Progenitor cell of endocrine pancreas (in vitro differentiated cells): ENCODE measurements around the gene COG5. TPM values are rescaled to one million over a fixed set of nuclear protein-coding genes. Genes with fewer than 3 reads are reported as not detected.
A peak's percentile ranks its signal among the peaks of the same experiment; 100 is the strongest.
"Not testable (repeated sequence)": the region's sequence is repeated elsewhere in the genome, so short reads cannot be mapped to it uniquely, and the experiment has no call there.

Experiments used
- DNase-seq: peaks from one replicate; pipeline ENCODE4 v3.0.0; 2021; ENCODE audit warnings: low spot score; ENCODE audit not compliant: unreplicated experiment
- H3K27ac Mint-ChIP-seq: 2 replicates; pipeline ENCODE4 v1.8.0; 2021; ENCODE audit warnings: mild to moderate bottlenecking, moderate library complexity, mixed read lengths
- H3K27me3 Mint-ChIP-seq: 2 replicates; pipeline ENCODE4 v1.8.0; 2021; ENCODE audit warnings: mixed read lengths
- H3K36me3 Mint-ChIP-seq: 2 replicates; pipeline ENCODE4 v1.8.0; 2022; ENCODE audit warnings: mixed read lengths; ENCODE audit not compliant: insufficient read depth
- H3K4me1 Mint-ChIP-seq: 2 replicates; pipeline ENCODE4 v1.8.0; 2021; ENCODE audit warnings: low read depth, mixed read lengths
- H3K4me3 Mint-ChIP-seq: 2 replicates; pipeline ENCODE4 v1.8.0; 2021; ENCODE audit warnings: low read depth, mild to moderate bottlenecking, moderate library complexity, mixed read lengths
- H3K9me3 Mint-ChIP-seq: 2 replicates; pipeline ENCODE4 v1.8.0; 2021; ENCODE audit warnings: low read depth, mixed read lengths
- total RNA-seq: library from RNA; stranded (reverse); gene quantifications from 2 replicates; pipeline ENCODE4 v1.2.1, GENCODE V29; 2021
- TF ChIP-seq, protein P1 (sequence below): fragments of 200-600 bp; sonication (generic); IDR thresholded peaks from one replicate; pipeline ENCODE4 v1.5.0; 2021; ENCODE audit warnings: antibody characterized with exemption, mild to moderate bottlenecking; ENCODE audit not compliant: unreplicated experiment

COG5 gene
- total RNA-seq, 1 donor from 2014 or later, result 49.0 TPM

DNA sequence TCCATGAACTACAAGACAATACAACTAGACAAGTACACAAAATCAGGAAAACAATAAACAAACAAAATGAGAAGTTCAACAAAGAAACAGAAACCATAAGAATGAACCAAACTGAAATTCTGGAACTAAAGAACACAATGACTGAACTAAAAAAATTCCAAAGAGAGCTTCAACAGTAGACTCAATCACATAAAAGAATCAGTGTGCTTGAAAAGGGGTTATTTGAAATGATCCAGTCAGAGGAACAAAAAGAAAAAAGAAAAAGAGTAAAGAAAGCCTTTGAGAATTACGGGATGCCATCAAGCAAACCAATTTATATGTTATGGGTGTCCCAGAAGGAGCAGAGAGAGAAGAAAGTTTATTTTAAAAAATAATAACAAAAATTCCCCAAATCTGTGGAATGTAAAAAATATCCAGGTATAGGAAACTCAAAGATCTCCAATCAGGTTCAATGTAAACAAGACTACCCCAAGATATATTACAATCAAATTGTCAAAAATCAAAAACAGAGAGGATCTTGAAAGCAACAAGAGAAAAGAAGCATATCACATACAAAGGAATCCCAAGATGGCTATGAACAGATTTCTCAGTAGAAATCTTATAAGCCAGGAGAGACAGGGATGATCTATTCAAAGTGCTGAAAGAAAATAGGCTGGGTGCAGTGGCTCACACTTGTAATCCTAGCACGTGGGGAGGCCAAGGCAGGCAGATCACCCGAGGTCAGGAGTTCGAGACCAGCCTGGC is 18.7 kb downstream of the COG5 start:
- H3K27me3 Mint-ChIP-seq, result no peaks in the 10 kb centered on the region
- H3K27ac Mint-ChIP-seq, result no peak overlapping the region
- DNase-seq, result no peak
- H3K36me3 Mint-ChIP-seq, result peaks cover 39% of the 10 kb centered on the region
- peaks cover 2% of the 10 kb centered on the region for H3K4me1 Mint-ChIP-seq
- H3K9me3 Mint-ChIP-seq, result peaks cover 20% of the 10 kb centered on the region
- no peak overlapping the region for H3K4me3 Mint-ChIP-seq
- TF ChIP-seq, protein P1, sequence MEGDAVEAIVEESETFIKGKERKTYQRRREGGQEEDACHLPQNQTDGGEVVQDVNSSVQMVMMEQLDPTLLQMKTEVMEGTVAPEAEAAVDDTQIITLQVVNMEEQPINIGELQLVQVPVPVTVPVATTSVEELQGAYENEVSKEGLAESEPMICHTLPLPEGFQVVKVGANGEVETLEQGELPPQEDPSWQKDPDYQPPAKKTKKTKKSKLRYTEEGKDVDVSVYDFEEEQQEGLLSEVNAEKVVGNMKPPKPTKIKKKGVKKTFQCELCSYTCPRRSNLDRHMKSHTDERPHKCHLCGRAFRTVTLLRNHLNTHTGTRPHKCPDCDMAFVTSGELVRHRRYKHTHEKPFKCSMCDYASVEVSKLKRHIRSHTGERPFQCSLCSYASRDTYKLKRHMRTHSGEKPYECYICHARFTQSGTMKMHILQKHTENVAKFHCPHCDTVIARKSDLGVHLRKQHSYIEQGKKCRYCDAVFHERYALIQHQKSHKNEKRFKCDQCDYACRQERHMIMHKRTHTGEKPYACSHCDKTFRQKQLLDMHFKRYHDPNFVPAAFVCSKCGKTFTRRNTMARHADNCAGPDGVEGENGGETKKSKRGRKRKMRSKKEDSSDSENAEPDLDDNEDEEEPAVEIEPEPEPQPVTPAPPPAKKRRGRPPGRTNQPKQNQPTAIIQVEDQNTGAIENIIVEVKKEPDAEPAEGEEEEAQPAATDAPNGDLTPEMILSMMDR, result no peak

DNA sequence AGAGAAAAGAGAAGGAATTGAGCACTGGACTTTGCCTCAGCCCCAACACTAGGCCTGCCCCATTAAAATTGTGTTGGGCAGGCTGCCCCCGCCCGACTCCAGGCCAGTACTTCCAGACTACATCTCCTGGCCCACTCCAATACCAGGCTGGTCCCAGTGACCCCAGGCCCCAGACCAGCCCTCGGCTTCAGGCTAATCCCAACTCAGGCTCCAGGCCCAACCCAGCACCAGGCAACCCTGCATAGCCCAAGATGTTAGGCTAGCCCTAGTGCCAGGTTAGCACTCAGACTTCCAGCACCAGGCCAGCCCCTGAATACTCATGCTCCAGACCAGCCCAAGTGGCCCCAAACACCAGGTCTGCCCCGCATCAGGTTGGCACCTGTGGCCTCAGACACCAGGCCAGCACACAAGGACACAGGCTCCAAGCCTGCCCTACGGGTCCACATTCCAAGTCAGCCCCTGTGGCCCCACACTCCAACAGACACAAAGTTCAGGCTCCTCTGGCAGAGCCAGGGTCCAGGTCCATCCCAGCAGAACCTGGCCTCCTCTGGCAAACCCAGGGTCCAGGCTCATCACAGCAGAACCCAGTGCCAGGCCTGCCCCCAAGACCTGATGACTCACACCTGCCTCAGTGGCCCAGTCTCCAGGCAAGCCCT is 20.3 kb downstream of the COG5 start:
- TF ChIP-seq, protein P1, result no peak
- Mint-ChIP-seq H3K9me3 (peaks cover 20% of the 10 kb centered on the region), H3K27ac (peak overlapping the region; percentile 67), H3K4me3 (no peak overlapping the region), H3K27me3 (no peaks in the 10 kb centered on the region), H3K36me3 (peaks cover 35% of the 10 kb centered on the region), H3K4me1 (peaks cover 2% of the 10 kb centered on the region)
- DNase-seq, result no peak

DNA sequence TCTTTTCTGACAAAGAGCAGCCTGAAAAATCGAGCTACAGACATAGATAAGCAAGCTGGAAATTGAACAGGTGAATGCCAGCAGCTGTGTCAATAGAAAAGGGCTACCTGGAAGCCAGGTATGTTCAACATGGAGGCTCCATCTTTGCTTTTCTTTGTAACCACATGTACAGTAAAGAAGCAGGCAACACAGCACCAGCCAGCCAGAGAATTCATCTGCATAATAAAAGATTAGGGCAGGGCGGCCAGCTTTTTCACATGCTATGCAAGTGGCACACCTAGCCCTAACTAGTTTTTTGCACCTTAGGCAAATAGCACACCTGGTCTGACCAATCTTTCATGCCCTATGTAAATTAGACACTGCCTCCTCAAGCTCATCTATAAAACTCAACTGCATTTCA is 25.7 kb downstream of the COG5 start:
- H3K36me3 Mint-ChIP-seq, result peaks cover 39% of the 10 kb centered on the region
- no peak for DNase-seq

DNA sequence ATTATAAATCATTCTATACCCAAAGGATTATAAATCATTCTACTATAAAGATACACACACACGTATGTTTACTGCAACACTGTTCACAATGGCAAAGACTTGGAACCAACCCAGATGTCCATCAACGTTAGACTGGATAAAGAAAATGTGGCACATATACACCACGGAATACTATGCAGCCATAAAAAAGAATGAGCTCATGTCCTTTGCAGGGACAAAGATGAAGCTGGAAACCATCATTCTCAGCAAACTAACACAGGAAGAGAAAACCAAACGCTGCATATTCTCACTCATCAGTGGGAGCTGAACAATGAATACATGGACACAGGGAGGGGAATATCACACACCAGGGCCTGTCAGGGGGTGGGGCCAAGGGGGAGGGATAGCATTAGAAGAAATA is 26.5 kb downstream of the COG5 start:
- H3K27ac Mint-ChIP-seq, H3K4me1 Mint-ChIP-seq, H3K4me3 Mint-ChIP-seq, H3K27me3 Mint-ChIP-seq, DNase-seq: not testable (repeated sequence)
- peaks cover 19% of the 10 kb centered on the region for H3K9me3 Mint-ChIP-seq
- peaks cover 38% of the 10 kb centered on the region for H3K36me3 Mint-ChIP-seq

More for the DNA sequence above, 25.7 kb downstream of the COG5 start:
- no peak overlapping the region for H3K4me3 Mint-ChIP-seq
- H3K27ac Mint-ChIP-seq, result peak overlapping the region; percentile 69
- TF ChIP-seq, protein P1, result no peak
- H3K27me3 Mint-ChIP-seq, result no peaks in the 10 kb centered on the region
- H3K4me1 Mint-ChIP-seq, result peaks cover 4% of the 10 kb centered on the region
- peaks cover 19% of the 10 kb centered on the region for H3K9me3 Mint-ChIP-seq

DNA sequence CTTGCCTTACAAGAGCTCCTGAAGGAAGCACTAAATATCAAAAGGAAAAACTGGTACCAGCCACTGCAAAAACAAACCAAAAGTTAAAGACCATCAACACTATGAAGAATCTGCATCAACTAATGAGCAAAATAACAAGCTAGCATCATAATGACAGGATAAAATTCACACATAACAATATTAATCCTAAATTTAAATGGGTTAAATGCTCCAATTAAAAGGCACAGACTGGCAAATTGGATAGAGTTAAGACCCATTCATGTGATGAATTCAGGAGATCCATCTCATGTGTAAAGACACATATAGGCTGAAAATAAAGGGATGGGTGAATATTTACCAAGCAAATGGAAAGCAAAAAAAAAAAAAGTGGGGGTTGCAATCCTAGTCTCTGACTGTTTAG is 29.6 kb downstream of the COG5 start:
- no peaks in the 10 kb centered on the region for H3K27me3 Mint-ChIP-seq
- no peak overlapping the region for H3K27ac Mint-ChIP-seq
- no peak for DNase-seq
- TF ChIP-seq, protein P1, result no peak
- H3K4me1 Mint-ChIP-seq, result peaks cover 4% of the 10 kb centered on the region
- peaks cover 37% of the 10 kb centered on the region for H3K36me3 Mint-ChIP-seq
- H3K9me3 Mint-ChIP-seq, result peaks cover 19% of the 10 kb centered on the region
- H3K4me3 Mint-ChIP-seq, result no peak overlapping the region
